ENCODE measurements around the gene RRP12.

Gene RRP12

GRCh38 chr10:97307866-97308780, 93.0 kb downstream of the RRP12 start:
- Histone ChIP-seq H3K4me1 (ENCODE audit: control insufficient read depth, insufficient read depth, low read length) (no peaks in the 10 kb centered on the region), H3K27ac (ENCODE audit: low read depth, low read length) (no peak overlapping the region), H3K36me3 (ENCODE audit: control insufficient read depth, insufficient read depth, low read length) (no peaks in the 10 kb centered on the region), H3K27me3 (ENCODE audit: control insufficient read depth, insufficient read depth, low read length) (no peaks in the 10 kb centered on the region), H3K9me3 (ENCODE audit: control insufficient read depth, insufficient read depth, low read depth, low read length) (no peaks in the 10 kb centered on the region), H3K4me3 (ENCODE audit: low read depth, low read length) (no peak overlapping the region), H3K9ac (ENCODE audit: low read length) (no peak overlapping the region)

- Histone ChIP-seq H3K4me3 (ENCODE audit: low read depth, low read length) (no peak overlapping the region), H3K4me1 (ENCODE audit: control insufficient read depth, insufficient read depth, low read length) (no peaks in the 10 kb centered on the region), H3K36me3 (ENCODE audit: control insufficient read depth, insufficient read depth, low read length) (no peaks in the 10 kb centered on the region), H3K27ac (ENCODE audit: low read depth, low read length) (no peak overlapping the region), H3K9me3 (ENCODE audit: control insufficient read depth, insufficient read depth, low read depth, low read length) (no peaks in the 10 kb centered on the region), H3K9ac (ENCODE audit: low read length) (no peak overlapping the region), H3K27me3 (ENCODE audit: control insufficient read depth, insufficient read depth, low read length) (no peaks in the 10 kb centered on the region)
Measured at GRCh38 chr10:97307441-97307840, 93.7 kb downstream of the RRP12 start.

All from HUES6 (cell line).